WI38 (cell line): ENCODE measurements around the gene PDE4B.
A peak's percentile ranks its signal among the peaks of the same experiment; 100 is the strongest.

Experiments
- H3K4me3 ChIP-seq: 2 replicates; pipeline ENCODE4 v1.5.1; 2011; ENCODE audit warnings: low read depth, mild to moderate bottlenecking, control low read depth, low read length
- CTCF ChIP-seq: IDR thresholded peaks from 2 replicates; pipeline ENCODE4 v1.5.1; 2012; ENCODE audit warnings: low read depth, mild to moderate bottlenecking, control low read depth, low read length

The PDE4B gene

GRCh38 chr1:66350001-66350547, 557.4 kb downstream of the PDE4B start:
- TF ChIP-seq CTCF, result no peak
- peak overlapping the region; percentile 40 for H3K4me3 ChIP-seq

GRCh38 chr1:66351478-66351877, 558.8 kb downstream of the PDE4B start:
- TF ChIP-seq CTCF, result no peak
- H3K4me3 ChIP-seq, result no peak overlapping the region

GRCh38 chr1:66351913-66352312, 559.2 kb downstream of the PDE4B start:
- no peak for TF ChIP-seq CTCF
- H3K4me3 ChIP-seq, result no peak overlapping the region

- TF ChIP-seq CTCF, result no peak
- H3K4me3 ChIP-seq, result no peak overlapping the region
These were observed 560.1 kb downstream of the PDE4B start for GRCh38 chr1:66352792-66353191.

- H3K4me3 ChIP-seq, result no peak overlapping the region
- TF ChIP-seq CTCF, result no peak
These were observed 560.6 kb downstream of the PDE4B start for GRCh38 chr1:66353257-66353656.

GRCh38 chr1:66354311-66355201, 561.9 kb downstream of the PDE4B start:
- H3K4me3 ChIP-seq, result peak overlapping the region; percentile 40
- no peak for TF ChIP-seq CTCF

GRCh38 chr1:66355756-66356155, 563.1 kb downstream of the PDE4B start:
- no peak overlapping the region for H3K4me3 ChIP-seq
- no peak for TF ChIP-seq CTCF
